Spleen (tissue), 11 donors: ENCODE measurements around the gene DOCK2. TPM values are rescaled to one million over a fixed set of nuclear protein-coding genes. Genes with fewer than 3 reads are reported as not detected.

Source experiments
- DNase-seq: peaks from one replicate; pipeline ENCODE4 v3.0.0-alpha.2; 2020
- H3K27ac ChIP-seq, 8 donors: fragments of 200-600 bp; sonication (generic) in 7 of 8; 1 replicate in 4 of 8; 2 replicates in 4 of 8; pipeline versions ENCODE4 v1.5.0 to v1.8.0; 2016 to 2021; ENCODE audit warnings: inconsistent platforms in 4 of 8, mild to moderate bottlenecking in 4 of 8, moderate library complexity in 1 of 8
- H3K27me3 ChIP-seq, 7 donors: fragments of 200-600 bp; sonication (generic) in 6 of 7; replicated peaks in 1 of 7; 1 replicate in 4 of 7; 2 replicates in 3 of 7; pipeline versions ENCODE4 v1.5.0 to v1.8.0; 2016 to 2021; ENCODE audit warnings: inconsistent platforms in 3 of 7, mild to moderate bottlenecking in 1 of 7
- H3K36me3 ChIP-seq, 6 donors: fragments of 200-600 bp; sonication (generic) in 5 of 6; 1 replicate in 4 of 6; 2 replicates in 2 of 6; pipeline versions ENCODE4 v1.5.0 to v1.8.0; 2016 to 2021; ENCODE audit warnings: inconsistent platforms in 2 of 6
- H3K4me1 ChIP-seq, 6 donors: fragments of 200-600 bp; sonication (generic) in 5 of 6; 1 replicate in 3 of 6; 2 replicates in 3 of 6; pipeline versions ENCODE4 v1.5.0 to v1.8.0; 2016 to 2021; ENCODE audit warnings: inconsistent platforms in 3 of 6
- H3K4me3 ChIP-seq, 8 donors: fragments of 200-600 bp; sonication (generic) in 7 of 8; 1 replicate in 4 of 8; 2 replicates in 4 of 8; pipeline versions ENCODE4 v1.5.0 to v1.8.0; 2016 to 2021; ENCODE audit warnings: inconsistent platforms in 4 of 8, mild to moderate bottlenecking in 4 of 8, moderate library complexity in 2 of 8
- H3K9me3 ChIP-seq, 8 donors: fragments of 200-600 bp; sonication (generic) in 7 of 8; 1 replicate in 4 of 8; 2 replicates in 4 of 8; pipeline versions ENCODE4 v1.5.0 to v1.8.0; 2016 to 2021; ENCODE audit warnings: inconsistent platforms in 4 of 8
- CTCF ChIP-seq, 11 experiments: fragments of 200-600 bp in 7 of 11; fragments of 450-650 bp in 4 of 11; sonication (generic) in 4 of 11; IDR thresholded peaks in 8 of 11; conservative IDR thresholded peaks in 3 of 11; 1 replicate in 7 of 11; 2 replicates in 4 of 11; pipeline versions ENCODE4 v1.4.0 to v1.8.0; 2016 to 2021; ENCODE audit warnings: antibody characterized with exemption in 11 of 11, inconsistent platforms in 4 of 11, mild to moderate bottlenecking in 1 of 11
- POLR2A ChIP-seq, 3 donors: fragments of 450-650 bp; IDR thresholded peaks; one replicate each; pipeline ENCODE4 v1.5.1; 2017; ENCODE audit warnings: antibody characterized with exemption in 3 of 3, mild to moderate bottlenecking in 1 of 3
- POLR2AphosphoS5 ChIP-seq, 3 donors: sonication (generic); formaldehyde crosslinking; IDR thresholded peaks; one replicate each; pipeline ENCODE4 v1.5.1; 2017; ENCODE audit warnings: antibody characterized with exemption in 3 of 3
- WGBS, 5 donors: extraction: QIAGEN DNeasy Blood & Tissue Kit in 3 of 5; methylation state at CpG; one replicate each; pipeline versions ENCODE4 v1.1.5 to v1.1.7; 2013 to 2018; 5-methylcytosine and 5-hydroxymethylcytosine counted together
- intact Hi-C: fragments of 100-400 bp; cut with DNase I; formaldehyde crosslinking; loops from one replicate; pipeline ENCODE4 v1.15.0; 2023; ENCODE audit warnings: low total_unique reads
- polyA plus RNA-seq, 3 donors: library from polyadenylated mRNA; stranded (reverse); fragments of 200-250 nt; gene quantifications; one replicate each; pipeline ENCODE4 v1.2.1, GENCODE V29; 2013
- total RNA-seq, 7 donors: library from RNA; depleted of rRNA in 3 of 7; stranded (reverse); fragments of >200 nt in 3 of 7; fragmentation: NEBNext Ultra II Directional in 4 of 7; extraction: Animal tissue kit (Norgen Biotek cat#: 25700) in 4 of 7; gene quantifications; one replicate each; pipeline versions ENCODE4 v1.1.0 to v1.2.1, GENCODE V29; 2016 to 2021
- donor health status: healthy with polysubstance abuse.
- donor health status: DM: no; HTN: no; CAD: no; lungs with moderate emphysema.
- donor health status: DM: no; HTN: no; CAD: no.
- donor health status: Bipolar disorder and iron deficiency.
- donor health status: healthy.
- donor health status: DM: no; HTN: no; CAD: no.
- donor health status: DM: yes; HTN: yes; CAD: no.

DOCK2 gene
- total and polyA plus RNA-seq, 10 donors, result 30.6 to 321 (median 198) TPM

DNA sequence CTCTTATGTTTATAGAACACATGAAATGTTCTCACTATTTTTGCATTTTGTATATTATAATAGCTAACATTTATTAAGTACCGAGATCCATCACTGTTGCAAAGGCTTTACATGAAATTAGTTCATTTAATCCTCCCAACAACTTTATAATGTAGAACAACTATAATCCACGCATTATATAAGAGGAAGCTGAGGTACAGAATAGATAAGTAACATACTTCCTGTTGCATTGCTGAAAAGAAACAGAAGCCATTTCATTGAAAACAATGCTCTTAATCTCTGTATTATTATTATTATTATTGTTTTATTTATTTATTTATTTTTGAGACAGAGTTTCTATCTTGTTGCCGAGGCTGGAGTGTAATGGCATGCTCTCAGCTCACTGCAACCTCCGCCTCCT, 351.1 kb downstream of the DOCK2 start:
- TF ChIP-seq CTCF (IDR thresholded peaks at IDR 0.05 in 8 of 11, conservative IDR thresholded peaks at IDR 0.05 in 3 of 11) (no peak), POLR2A (IDR thresholded peaks at IDR 0.05) (no peak), POLR2AphosphoS5 (IDR thresholded peaks at IDR 0.05) (no peak)
- no peaks in the 10 kb centered on the region for H3K4me1 ChIP-seq
- WGBS, 5 donors, result 77 to 87% (median 83%) methylated on average over 4 of the region's 4 CpGs
- peaks cover 0 to 100% (median 52%) of the 10 kb centered on the region in 6 donors for H3K36me3 ChIP-seq
- no peaks in the 10 kb centered on the region for H3K9me3 ChIP-seq
- H3K27ac ChIP-seq, result no peak overlapping the region
- H3K27me3 ChIP-seq, result no peaks in the 10 kb centered on the region
- no peak for DNase-seq
- intact Hi-C loops, result no loop called here
- no peak overlapping the region for H3K4me3 ChIP-seq

DNA sequence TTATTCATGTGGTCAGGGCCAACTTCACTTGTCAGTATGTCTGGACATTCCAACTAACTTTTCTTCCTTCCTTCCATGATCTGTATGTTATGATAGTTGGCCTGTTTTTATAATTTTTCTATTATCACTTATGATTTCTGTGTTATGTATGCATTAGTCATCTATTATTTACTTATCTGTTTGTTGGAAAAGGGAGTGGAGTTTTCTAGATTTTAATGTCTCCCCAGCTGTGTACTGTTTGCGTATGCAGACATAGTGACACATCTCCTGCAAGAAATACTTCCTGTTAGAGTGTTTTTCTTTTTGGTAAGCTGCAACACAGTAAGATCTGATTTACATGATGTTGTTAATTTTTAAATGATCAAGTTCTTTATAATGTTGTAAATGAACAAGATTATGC, 351.9 kb downstream of the DOCK2 start:
- TF ChIP-seq POLR2A (IDR thresholded peaks at IDR 0.05) (no peak), POLR2AphosphoS5 (IDR thresholded peaks at IDR 0.05) (no peak), CTCF (IDR thresholded peaks at IDR 0.05 in 8 of 11, conservative IDR thresholded peaks at IDR 0.05 in 3 of 11) (no peak)
- Histone ChIP-seq H3K9me3 (no peaks in the 10 kb centered on the region), H3K36me3 (peaks cover 0 to 100% (median 45%) of the 10 kb centered on the region in 6 donors), H3K4me1 (no peaks in the 10 kb centered on the region), H3K4me3 (no peak overlapping the region), H3K27me3 (no peaks in the 10 kb centered on the region), H3K27ac (no peak overlapping the region)
- DNase-seq, result no peak
- intact Hi-C loops, result no loop called here
- WGBS, 5 donors, result 87 to 96% (median 95%) methylated on average over 1 of the region's 1 CpG

DNA sequence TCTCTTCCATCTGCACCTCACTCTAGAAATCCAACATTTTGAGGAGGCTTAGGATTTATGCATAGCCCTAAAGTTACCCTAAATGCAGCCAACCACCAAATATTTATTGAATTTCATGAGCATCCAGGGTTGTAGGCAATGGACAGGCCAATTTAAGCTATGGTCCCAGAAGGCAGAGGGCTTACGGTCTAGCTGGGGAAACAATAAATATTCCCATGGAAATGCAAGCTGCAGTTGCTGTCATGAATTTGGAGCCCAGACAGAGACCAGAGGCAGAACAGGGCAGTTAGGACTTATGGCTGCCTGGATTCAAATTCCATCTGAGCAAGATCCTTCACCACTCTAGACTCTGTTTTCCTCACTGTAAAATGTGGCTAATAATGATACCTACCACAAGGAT, 352.3 kb downstream of the DOCK2 start:
- H3K36me3 ChIP-seq, result peaks cover 0 to 100% (median 41%) of the 10 kb centered on the region in 6 donors
- TF ChIP-seq CTCF (IDR thresholded peaks at IDR 0.05 in 8 of 11, conservative IDR thresholded peaks at IDR 0.05 in 3 of 11), result no peak
- TF ChIP-seq POLR2A (IDR thresholded peaks at IDR 0.05), result no peak
- TF ChIP-seq POLR2AphosphoS5 (IDR thresholded peaks at IDR 0.05), result no peak
- 85 to 100% (median 95%) methylated on average over 1 of the region's 1 CpG for WGBS, 5 donors
- intact Hi-C loops, result no loop called here
- no peak overlapping the region for H3K27ac ChIP-seq
- no peaks in the 10 kb centered on the region for H3K27me3 ChIP-seq
- DNase-seq, result no peak
- no peaks in the 10 kb centered on the region for H3K9me3 ChIP-seq
- H3K4me1 ChIP-seq, result no peaks in the 10 kb centered on the region
- no peak overlapping the region for H3K4me3 ChIP-seq

GRCh38 chr5:169991115-169991869, 354.2 kb downstream of the DOCK2 start:
- WGBS, 5 donors, result 89 to 99% (median 94%) methylated on average over 7 to 8 of the region's 8 CpGs
- Histone ChIP-seq H3K4me3 (no peak overlapping the region), H3K36me3 (peaks cover 0 to 100% (median 38%) of the 10 kb centered on the region in 6 donors), H3K27ac (no peak overlapping the region), H3K27me3 (no peaks in the 10 kb centered on the region), H3K4me1 (no peaks in the 10 kb centered on the region), H3K9me3 (no peaks in the 10 kb centered on the region)
- intact Hi-C loops, result no loop called here
- DNase-seq, result no peak
- no peak for TF ChIP-seq POLR2A (IDR thresholded peaks at IDR 0.05)
- no peak for TF ChIP-seq CTCF (IDR thresholded peaks at IDR 0.05 in 8 of 11, conservative IDR thresholded peaks at IDR 0.05 in 3 of 11)
- no peak for TF ChIP-seq POLR2AphosphoS5 (IDR thresholded peaks at IDR 0.05)
